GM12878 (cell line): ENCODE measurements around the gene PSMB10. TPM values are rescaled to one million over a fixed set of nuclear protein-coding genes. Genes with fewer than 3 reads are reported as not detected.

Experiments
- ATAC-seq: fragments of 200-7000 bp; cut with Tn5 transposase; 3 replicates; pipeline ENCODE4 v1.9.1; 2020; ENCODE audit warnings: mild to moderate bottlenecking, moderate library complexity
- BruUV-seq: library from RNA; stranded (reverse); fragments of 400-500 nt; replicated peaks from 2 replicates; lab custom pipeline; 2021; lab: Mats Ljungman, UMichigan
- CTCF ChIA-PET: fragments of 300-600 bp; sonication (Branson Sonifier 250); formaldehyde crosslinking; extraction: SDS; loops from one replicate; lab custom pipeline; 2021; ENCODE audit warnings: inconsistent platforms; lab: Yijun Ruan, JAX
- POLR2A ChIA-PET: fragments of 350-600 bp; formaldehyde crosslinking; extraction: SDS; loops from one replicate; lab custom pipeline; 2021; ENCODE audit warnings: inconsistent platforms; lab: Charles Lee
- RAD21 ChIA-PET: fragments of 300-600 bp; sonication (Branson Sonifier 250); formaldehyde crosslinking; loops from one replicate; lab custom pipeline; 2023; ENCODE audit warnings: antibody characterized with exemption; ENCODE audit not compliant: unreplicated experiment; lab: Charles Lee
- SMC1A ChIA-PET: fragments of 300-600 bp; sonication (Branson Sonifier 250); formaldehyde crosslinking; loops from one replicate; lab custom pipeline; 2023; ENCODE audit not compliant: unreplicated experiment, uncharacterized antibody; lab: Charles Lee
- DNase-seq: peaks from one replicate; pipeline ENCODE4 v3.0.0-alpha.2; 2011; ENCODE audit warnings: low read depth, low spot score
- FAIRE-seq: peaks from 3 replicates; lab custom pipeline; 2011; peaks lifted over from hg19 to GRCh38; lab: Jason Lieb, UNC
- H2AFZ ChIP-seq: 2 replicates; pipeline ENCODE4 v1.6.0; 2011; ENCODE audit warnings: low read depth, low read length, control low read depth; ENCODE audit not compliant: control insufficient read depth
- H3K27ac ChIP-seq: 2 replicates; pipeline ENCODE4 v1.5.1; 2011; ENCODE audit warnings: control low read depth; ENCODE audit not compliant: control insufficient read depth, insufficient read depth
- H3K27me3 ChIP-seq, 2 experiments: replicated peaks in 1 of 2; 2 replicates each; pipeline versions ENCODE4 v1.6.0 to v1.6.1; 2011; ENCODE audit warnings: low read length in 1 of 2; ENCODE audit not compliant: control insufficient read depth in 2 of 2, insufficient read depth in 2 of 2
- H3K36me3 ChIP-seq, 2 experiments: 2 replicates each; pipeline ENCODE4 v1.5.1; 2011; ENCODE audit warnings: low read length in 1 of 2; ENCODE audit not compliant: control insufficient read depth in 2 of 2, insufficient read depth in 2 of 2
- H3K4me1 ChIP-seq: 2 replicates; pipeline ENCODE4 v1.6.1; 2011; ENCODE audit warnings: mild to moderate bottlenecking, low read length, moderate library complexity, mixed read lengths; ENCODE audit not compliant: control insufficient read depth, insufficient read depth
- H3K4me2 ChIP-seq: 2 replicates; pipeline ENCODE4 v1.6.0; 2011; ENCODE audit warnings: control low read depth; ENCODE audit not compliant: control insufficient read depth, insufficient read depth
- H3K4me3 ChIP-seq: fragments of 200-600 bp; sonication (generic); 2 replicates; pipeline ENCODE4 v1.5.1; 2016
- H3K79me2 ChIP-seq: 2 replicates; pipeline ENCODE4 v1.6.0; 2011; ENCODE audit warnings: low read length; ENCODE audit not compliant: control insufficient read depth, insufficient read depth
- H3K9ac ChIP-seq: 2 replicates; pipeline ENCODE4 v1.8.0; 2011; ENCODE audit warnings: low read length, control low read depth, mixed read lengths; ENCODE audit not compliant: control insufficient read depth, insufficient read depth
- H3K9me3 ChIP-seq: replicated peaks from 3 replicates; pipeline ENCODE4 v1.5.1; 2011; ENCODE audit warnings: mild to moderate bottlenecking, low read length; ENCODE audit not compliant: control insufficient read depth, insufficient read depth
- H4K20me1 ChIP-seq: 2 replicates; pipeline ENCODE4 v1.6.0; 2011; ENCODE audit not compliant: control insufficient read depth, insufficient read depth
- ATF7 ChIP-seq: fragments of 450-650 bp; IDR thresholded peaks from 2 replicates; pipeline ENCODE4 v1.6.1; 2016; ENCODE audit warnings: low read depth, mild to moderate bottlenecking
- E4F1 ChIP-seq: fragments of 450-650 bp; IDR thresholded peaks from 2 replicates; pipeline ENCODE4 v1.6.1; 2018; ENCODE audit warnings: borderline replicate concordance, mild to moderate bottlenecking; ENCODE audit not compliant: partially characterized antibody
- GABPA ChIP-seq: IDR thresholded peaks from 2 replicates; pipeline ENCODE4 v1.6.1; 2014; ENCODE audit warnings: antibody characterized with exemption, low read depth, mild to moderate bottlenecking, inconsistent platforms
- HDAC6 ChIP-seq: fragments of 200-600 bp; sonication (generic); IDR thresholded peaks from one replicate; pipeline ENCODE4 v1.8.0; 2017; ENCODE audit warnings: antibody characterized with exemption; ENCODE audit not compliant: unreplicated experiment
- HSF1 ChIP-seq: fragments of 150-350 bp; IDR thresholded peaks from 2 replicates; pipeline ENCODE4 v1.6.1; 2014; ENCODE audit warnings: mild to moderate bottlenecking, low read depth, low read length
- KAT2A ChIP-seq: conservative IDR thresholded peaks from 2 replicates; pipeline ENCODE4 v1.6.1; 2011; ENCODE audit warnings: low read depth, low read length; ENCODE audit not compliant: control insufficient read depth
- MYC ChIP-seq: IDR thresholded peaks from 2 replicates; pipeline ENCODE4 v1.6.1; 2011; ENCODE audit warnings: mild to moderate bottlenecking, low read length, moderate library complexity, inconsistent platforms; ENCODE audit not compliant: insufficient read depth, insufficient replicate concordance, insufficient read length, severe bottlenecking
- NFYB ChIP-seq: IDR thresholded peaks from 2 replicates; pipeline ENCODE4 v1.6.1; 2011; ENCODE audit warnings: low read depth, mild to moderate bottlenecking, low read length, improper control_type of control experiment, moderate library complexity; ENCODE audit not compliant: insufficient read depth
- NKRF ChIP-seq: fragments of 450-650 bp; conservative IDR thresholded peaks from 2 replicates; pipeline ENCODE4 v1.6.1; 2017; ENCODE audit warnings: mild to moderate bottlenecking, moderate library complexity
- RB1 ChIP-seq: fragments of 450-650 bp; formaldehyde crosslinking; IDR thresholded peaks from 2 replicates; pipeline ENCODE4 v1.6.1; 2017; ENCODE audit warnings: mild to moderate bottlenecking, borderline replicate concordance
- WRNIP1 ChIP-seq: IDR thresholded peaks from 2 replicates; pipeline ENCODE4 v1.6.1; 2011; ENCODE audit warnings: low read depth, low read length, improper control_type of control experiment, borderline replicate concordance
- ZBED1 ChIP-seq: IDR thresholded peaks from 2 replicates; pipeline ENCODE4 v1.6.1; 2016; ENCODE audit warnings: borderline replicate concordance
- WGBS: methylation state at CpG from one replicate; pipeline ENCODE4 v1.1.6; 2016; ENCODE audit warnings: low lambda C conversion rate; ENCODE audit not compliant: insufficient replicate concordance, insufficient coverage; ENCODE audit errors: missing lambda C conversion rate; 5-methylcytosine and 5-hydroxymethylcytosine counted together
- in situ Hi-C: fragments of 300-500 bp; cut with MboI; formaldehyde crosslinking; loops from 9 replicates; pipeline ENCODE4 v1.14.3; 2018; ENCODE audit warnings: mixed read lengths
- intact Hi-C: fragments of 100-400 bp; cut with micrococcal nuclease; formaldehyde crosslinking; loops from one replicate; pipeline ENCODE4 v1.14.2; 2022; ENCODE audit not compliant: unreplicated experiment
- polyA plus RNA-seq, 11 experiments: library from polyadenylated mRNA; depleted of rRNA in 4 of 11; unstranded in 6 of 11; stranded (reverse) in 5 of 11; fragments of >200 nt; fragmentation: Nextera tagmentation in 4 of 11; fragmentation: Illumina TruSeq in 1 of 11; extraction: Ambion mirVana in 4 of 11; extraction: Trizol in 1 of 11; gene quantifications; 1 replicate in 1 of 11; 2 replicates in 10 of 11; pipeline versions ENCODE4 v1.2.1 to v1.2.3, GENCODE V29; 2011 to 2016; ENCODE audit warnings: inconsistent platforms in 2 of 11, missing spikeins in 2 of 11, low read depth in 1 of 11
- total RNA-seq, 4 experiments: library from RNA; depleted of rRNA in 3 of 4; stranded (reverse); fragments of >200 nt in 3 of 4; fragmentation: Illumina TruSeq in 1 of 4; extraction: Trizol in 1 of 4; gene quantifications; 2 replicates each; pipeline versions ENCODE4 v1.2.1 to v1.2.3, GENCODE V29; 2013 to 2021

PSMB10 gene
- total and polyA plus RNA-seq, 10 of the 15 experiments (the other 5 are each of a cell fraction or from before 2014, with no cell fraction given) = 24.1 to 308 (median 151) TPM

GRCh38 chr16:67886387-67886786, 50.3 kb downstream of the PSMB10 start (continued):
- TF ChIP-seq HSF1 (no peak), NKRF (no peak), KAT2A (no peak), NFYB (no peak), RB1 (no peak), MYC (no peak)

- no peak for ATAC-seq
- intact Hi-C loops (no loop called here), in situ Hi-C loops (no loop called here)
- Histone ChIP-seq H3K9ac (no peak overlapping the region), H3K4me3 (no peak overlapping the region), H3K4me1 (no peaks in the 10 kb centered on the region), H3K4me2 (no peak overlapping the region), H4K20me1 (no peaks in the 10 kb centered on the region), H3K27me3 (no peaks in the 10 kb centered on the region), H3K27ac (no peak overlapping the region), H3K9me3 (no peaks in the 10 kb centered on the region), H2AFZ (no peak overlapping the region), H3K36me3 (peaks cover 9 to 29% of the 10 kb centered on the region in 2 experiments; a peak in 3 of 4 replicates), H3K79me2 (no peaks in the 10 kb centered on the region)
- over 99% methylated on average over 19 of the region's 19 CpGs for WGBS
- no peak for DNase-seq
- ChIA-PET CTCF (interaction anchor here (1.1 to 5.6 kb wide), 3 partner anchors 11 to 155 kb away, joined by 4 to 39 read pairs (median 5); partner anchors contain the start of gene EDC4), RAD21 (interaction anchor here (1.1 kb wide), 1 partner anchor 11 kb away, joined by 3 read pairs; no protein-coding TSS in a partner anchor), POLR2A (no interaction called here), SMC1A (no interaction called here)
- FAIRE-seq = no peak
- BruUV-seq = no TSS peak
- TF ChIP-seq HDAC6 (no peak), ZBED1 (no peak), GABPA (no peak), ATF7 (no peak), E4F1 (no peak), WRNIP1 (no peak)
These were observed 50.7 kb downstream of the PSMB10 start for GRCh38 chr16:67885976-67886375.
